SH-SY5Y (cell line): ENCODE data around the gene NR3C1.

Experiments
- GATA2 ChIP-seq: IDR thresholded peaks from 2 replicates; pipeline ENCODE4 v1.6.1; 2011; ENCODE audit warnings: mild to moderate bottlenecking, low read depth, low read length
- GATA3 ChIP-seq: IDR thresholded peaks from 2 replicates; pipeline ENCODE4 v1.6.1; 2011; ENCODE audit warnings: low read depth, mild to moderate bottlenecking, low read length, moderate library complexity

- TF ChIP-seq GATA2 (no peak), GATA3 (no peak)
Observed at GRCh38 chr5:143236682-143237081, 166.8 kb downstream of the NR3C1 start.
